OCI-LY7 (cell line): ENCODE data around the gene ORC1.

Experiments
- EZH2phosphoT487 ChIP-seq: fragments of 200-600 bp; sonication (generic); IDR thresholded peaks from 2 replicates; pipeline ENCODE4 v1.6.1; 2018; ENCODE audit warnings: low read depth, borderline replicate concordance, mild to moderate bottlenecking, mixed run types, antibody characterized with exemption, low read length, moderate library complexity, mixed read lengths
- TF ChIP-seq, protein P1 (sequence below): fragments of 200-600 bp; sonication (generic); conservative IDR thresholded peaks from 2 replicates; pipeline ENCODE4 v1.5.1; 2014; ENCODE audit warnings: mild to moderate bottlenecking, antibody characterized with exemption, low read length, moderate library complexity, mixed read lengths

DNA sequence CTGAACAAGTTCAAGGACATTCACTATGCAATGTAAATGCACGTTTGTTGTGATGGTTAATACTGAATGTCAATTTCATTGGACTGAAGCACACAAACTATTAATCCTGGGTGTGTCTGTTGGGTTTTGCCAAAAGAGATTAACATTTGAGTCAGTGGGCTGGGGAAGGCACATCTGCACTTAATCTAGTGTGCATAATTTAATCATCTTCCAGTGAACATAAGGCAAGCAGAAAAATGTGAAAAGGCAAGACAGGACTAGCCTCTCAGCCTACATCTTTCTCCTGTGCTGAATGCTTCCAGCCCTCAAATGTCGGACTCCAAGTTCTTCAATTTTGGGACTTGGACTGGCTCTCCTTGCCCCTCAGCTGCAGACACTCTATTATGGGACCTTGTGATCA is 40.2 kb upstream of the ORC1 start:
- TF ChIP-seq, protein P1, sequence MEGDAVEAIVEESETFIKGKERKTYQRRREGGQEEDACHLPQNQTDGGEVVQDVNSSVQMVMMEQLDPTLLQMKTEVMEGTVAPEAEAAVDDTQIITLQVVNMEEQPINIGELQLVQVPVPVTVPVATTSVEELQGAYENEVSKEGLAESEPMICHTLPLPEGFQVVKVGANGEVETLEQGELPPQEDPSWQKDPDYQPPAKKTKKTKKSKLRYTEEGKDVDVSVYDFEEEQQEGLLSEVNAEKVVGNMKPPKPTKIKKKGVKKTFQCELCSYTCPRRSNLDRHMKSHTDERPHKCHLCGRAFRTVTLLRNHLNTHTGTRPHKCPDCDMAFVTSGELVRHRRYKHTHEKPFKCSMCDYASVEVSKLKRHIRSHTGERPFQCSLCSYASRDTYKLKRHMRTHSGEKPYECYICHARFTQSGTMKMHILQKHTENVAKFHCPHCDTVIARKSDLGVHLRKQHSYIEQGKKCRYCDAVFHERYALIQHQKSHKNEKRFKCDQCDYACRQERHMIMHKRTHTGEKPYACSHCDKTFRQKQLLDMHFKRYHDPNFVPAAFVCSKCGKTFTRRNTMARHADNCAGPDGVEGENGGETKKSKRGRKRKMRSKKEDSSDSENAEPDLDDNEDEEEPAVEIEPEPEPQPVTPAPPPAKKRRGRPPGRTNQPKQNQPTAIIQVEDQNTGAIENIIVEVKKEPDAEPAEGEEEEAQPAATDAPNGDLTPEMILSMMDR: no peak
- TF ChIP-seq EZH2phosphoT487: no peak
